Smooth muscle cell of the umbilical artery (primary cell): ENCODE measurements around the gene MED6. TPM values are rescaled to one million over a fixed set of nuclear protein-coding genes. Genes with fewer than 3 reads are reported as not detected.

ENCODE experiments used
- total RNA-seq: library from RNA; depleted of rRNA; stranded (reverse); fragments of >200 nt; gene quantifications from 2 replicates; pipeline ENCODE4 v1.2.3, GENCODE V29; 2014

The MED6 gene, protein sequence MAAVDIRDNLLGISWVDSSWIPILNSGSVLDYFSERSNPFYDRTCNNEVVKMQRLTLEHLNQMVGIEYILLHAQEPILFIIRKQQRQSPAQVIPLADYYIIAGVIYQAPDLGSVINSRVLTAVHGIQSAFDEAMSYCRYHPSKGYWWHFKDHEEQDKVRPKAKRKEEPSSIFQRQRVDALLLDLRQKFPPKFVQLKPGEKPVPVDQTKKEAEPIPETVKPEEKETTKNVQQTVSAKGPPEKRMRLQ
- 33.9 and 37.3 TPM in 2 replicates for total RNA-seq

DNA sequence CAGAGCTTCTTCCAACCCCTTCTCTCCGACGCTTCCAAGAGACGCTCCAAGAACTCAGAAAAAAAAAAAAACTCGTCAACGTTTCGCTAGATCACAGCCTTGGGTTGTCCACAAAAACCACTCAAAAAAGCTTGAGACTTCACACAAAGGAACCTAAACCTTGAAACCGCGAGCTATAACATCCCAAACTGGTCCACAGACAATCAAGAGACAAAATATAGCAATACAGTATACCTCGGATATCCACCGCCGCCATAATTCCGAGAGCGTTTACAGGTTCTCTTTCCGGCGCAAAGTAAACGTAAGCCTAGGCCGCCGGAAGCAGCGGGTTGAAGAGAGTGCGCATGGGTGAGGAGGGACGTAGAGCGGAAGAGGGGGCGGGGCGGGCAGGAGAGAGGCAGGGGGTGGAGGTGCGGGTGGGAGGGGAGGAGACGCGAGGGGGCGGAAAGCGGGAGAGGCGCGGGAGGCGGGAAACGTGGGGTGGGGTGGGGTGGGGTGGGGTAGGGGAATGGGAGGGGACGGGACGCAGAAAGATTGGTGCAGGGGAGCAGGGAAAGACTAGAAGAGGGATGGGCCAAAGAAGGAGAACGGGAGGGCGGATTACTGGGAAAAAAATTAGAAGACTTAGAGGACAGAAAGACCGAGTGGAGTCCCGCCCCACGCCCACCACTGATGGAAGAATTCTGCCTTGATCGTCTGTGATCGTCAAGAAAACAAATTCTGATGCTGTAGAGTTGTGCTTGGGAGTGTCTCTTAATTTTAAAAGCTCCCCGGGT lies at the start of gene MED6:
MED6 (minus strand) TSS at position 274 of the 776 bp plus-strand sequence; CDS start at position 256, 18 bp downstream.

DNA sequence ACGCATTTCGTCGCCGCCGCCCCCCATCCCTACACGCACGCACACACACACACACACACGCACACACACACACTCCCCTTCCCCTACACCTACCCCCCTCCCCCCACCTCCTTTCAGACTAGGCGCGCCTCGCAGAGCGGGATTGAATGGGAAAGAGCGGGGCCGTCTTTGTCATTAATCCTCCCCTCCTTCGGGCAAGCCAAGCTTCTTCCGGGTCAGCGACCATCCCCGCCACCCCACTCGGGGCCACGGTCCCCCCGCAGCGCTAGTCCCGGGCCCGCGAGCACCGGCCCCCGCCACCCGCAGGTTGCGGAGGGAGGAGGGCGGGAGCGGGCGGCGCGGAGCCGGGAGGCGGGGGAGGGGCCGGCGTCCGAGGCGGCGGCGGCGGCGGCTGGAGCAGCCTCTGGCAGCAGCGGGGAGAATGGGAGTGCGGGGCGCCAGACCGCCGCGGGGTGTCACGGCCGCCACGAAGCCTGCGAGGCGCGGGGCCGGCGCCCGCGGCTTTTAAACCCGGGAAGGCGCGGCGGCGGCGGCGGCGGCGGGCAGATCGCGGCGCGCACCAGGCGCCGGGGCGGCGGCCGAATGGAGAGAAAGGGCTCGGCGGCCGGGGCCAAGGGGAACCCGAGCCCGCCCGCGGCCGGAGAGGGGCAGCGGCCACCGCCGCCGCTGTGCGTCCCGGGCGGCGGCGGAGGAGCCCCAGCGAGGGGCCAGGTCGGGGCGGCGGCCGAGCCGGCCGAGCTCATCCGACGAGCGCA lies 41.3 kb upstream of the MED6 start, which contains the start of gene TTC9:
TTC9 (plus strand) TSS at position 369 of the 755 bp plus-strand sequence; CDS start at position 583, 214 bp downstream.

DNA sequence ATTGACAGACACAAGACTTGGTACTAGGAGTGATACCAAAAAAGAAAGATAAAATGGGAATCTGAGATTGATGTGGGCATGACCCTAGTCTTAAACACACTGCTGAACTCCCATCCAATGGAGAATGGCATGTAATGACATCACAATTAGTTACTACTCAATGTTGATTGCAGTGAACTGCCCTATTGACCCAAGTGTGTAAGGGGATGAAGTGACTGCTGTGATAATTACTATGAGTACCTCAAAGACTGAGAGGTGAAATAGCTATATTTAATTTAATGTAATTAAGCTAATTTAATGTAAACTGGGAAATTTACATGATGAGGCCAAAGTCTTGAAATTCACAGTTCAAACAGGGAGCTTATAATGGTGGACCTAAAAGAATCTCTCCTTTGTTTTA lies 65.6 kb downstream of the MED6 start, which contains the start of gene ADAM20:
ADAM20 (minus strand) TSS at position 101 of the 400 bp plus-strand sequence. CDS start 10,247 bp downstream, outside the sequence.

Other genes with a start within 250 kb of the MED6 start
- gene COX16, start 241.0 kb downstream of the MED6 start, total RNA-seq = 34.9 and 48.4 TPM in 2 replicates
- 19.2 and 19.6 TPM in 2 replicates for gene SYNJ2BP, start 183.6 kb downstream of the MED6 start, total RNA-seq
- 0.30 and 0.37 TPM in 2 replicates for gene ADAM21, start 148.5 kb downstream of the MED6 start, total RNA-seq
- gene ADAM20, start 65.7 kb downstream of the MED6 start, total RNA-seq = 2.4 and 2.5 TPM in 2 replicates
- gene TTC9, start 41.3 kb upstream of the MED6 start, total RNA-seq = under 0.01 TPM in 2 replicates
- gene MAP3K9, start 208.9 kb upstream of the MED6 start, total RNA-seq = 0.59 and 1.4 TPM in 2 replicates